ENCODE results near the gene CTR9.
"Not testable (repeated sequence)": the region's sequence is repeated elsewhere in the genome, so short reads cannot be mapped to it uniquely, and the experiment has no call there.

- TF ChIP-seq MAX (IDR thresholded peaks at IDR 0.05; ENCODE audit: low read depth); JUND (IDR thresholded peaks at IDR 0.05); GABPA (IDR thresholded peaks at IDR 0.05; ENCODE audit: low read depth); CTCF (IDR thresholded peaks at IDR 0.05); EZH2phosphoT487 (IDR thresholded peaks at IDR 0.05; ENCODE audit: borderline replicate concordance, low read depth); ELF1 (IDR thresholded peaks at IDR 0.05); POLR2AphosphoS5 (IDR thresholded peaks at IDR 0.05; ENCODE audit: low read depth, low read length): not testable (repeated sequence)
Observed at GRCh38 chr11:10822491-10822890, 71.4 kb downstream of the CTR9 start.

Data from SK-N-SH (cell line).